Spleen (tissue), 7 donors: ENCODE data around the gene FUCA1.

ENCODE experiments used
- CTCF ChIP-seq, 11 experiments: fragments of 200-600 bp in 7 of 11; fragments of 450-650 bp in 4 of 11; sonication (generic) in 4 of 11; IDR thresholded peaks in 8 of 11; conservative IDR thresholded peaks in 3 of 11; 1 replicate in 7 of 11; 2 replicates in 4 of 11; pipeline versions ENCODE4 v1.4.0 to v1.8.0; 2016 to 2021; ENCODE audit warnings: antibody characterized with exemption in 11 of 11, inconsistent platforms in 4 of 11, mild to moderate bottlenecking in 1 of 11
- POLR2A ChIP-seq, 3 donors: fragments of 450-650 bp; IDR thresholded peaks; one replicate each; pipeline ENCODE4 v1.5.1; 2017; ENCODE audit warnings: antibody characterized with exemption in 3 of 3, mild to moderate bottlenecking in 1 of 3
- POLR2AphosphoS5 ChIP-seq, 3 donors: sonication (generic); formaldehyde crosslinking; IDR thresholded peaks; one replicate each; pipeline ENCODE4 v1.5.1; 2017; ENCODE audit warnings: antibody characterized with exemption in 3 of 3
- donor health status: DM: no; HTN: no; CAD: no; lungs with moderate emphysema.
- donor health status: DM: no; HTN: no; CAD: no.
- donor health status: DM: no; HTN: no; CAD: no.

DNA sequence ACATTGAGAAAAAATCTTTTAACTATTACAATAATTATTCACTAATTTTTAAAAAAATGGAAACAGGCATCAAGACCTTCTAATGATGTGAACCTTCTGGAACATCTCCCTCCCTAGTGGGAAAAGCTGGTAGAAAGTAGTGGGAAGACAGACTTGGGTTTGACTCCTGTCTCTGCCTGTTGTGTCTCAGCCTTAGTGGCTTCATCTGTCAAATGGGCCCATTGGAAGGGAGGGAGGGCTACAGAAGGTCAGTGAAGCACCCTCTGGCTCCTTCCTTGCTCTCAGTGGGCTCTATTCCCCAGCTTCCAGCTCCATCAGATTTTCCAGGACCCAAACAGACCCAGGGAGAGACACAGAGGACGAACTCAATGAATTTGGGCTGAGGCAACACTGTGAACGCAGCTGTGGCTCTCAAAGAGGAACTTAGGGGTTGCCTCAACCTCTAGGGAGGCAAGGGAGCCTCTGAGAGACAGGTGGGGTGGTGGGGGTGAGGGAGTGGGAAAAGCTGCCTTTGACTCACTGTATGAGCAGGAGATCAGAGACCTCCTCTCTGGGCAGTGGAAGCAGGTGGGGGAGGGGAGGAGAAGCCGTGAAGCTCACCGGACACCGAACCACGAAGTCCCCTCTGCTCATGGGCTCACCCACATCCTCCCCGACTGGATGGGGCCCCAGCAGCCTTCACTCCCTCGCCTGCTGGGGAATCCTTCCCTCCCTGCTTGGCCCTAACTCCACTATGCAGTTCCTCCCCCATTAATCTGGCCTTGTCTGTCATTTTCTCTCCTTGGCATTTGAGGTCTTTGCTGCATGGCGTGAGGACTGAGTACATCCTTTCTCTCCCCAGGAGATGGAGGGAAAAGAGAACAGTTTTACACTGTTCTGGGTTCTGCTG is 40.6 kb upstream of the FUCA1 start:
- no peak for TF ChIP-seq POLR2A (IDR thresholded peaks at IDR 0.05)
- TF ChIP-seq CTCF (IDR thresholded peaks at IDR 0.05 in 8 of 11, conservative IDR thresholded peaks at IDR 0.05 in 3 of 11): no peak
- peak; percentile 45 to 76 (median 61) for TF ChIP-seq POLR2AphosphoS5 (IDR thresholded peaks at IDR 0.05)
